ENCODE results near the gene UNKL. TPM values are rescaled to one million over a fixed set of nuclear protein-coding genes. Genes with fewer than 3 reads are reported as not detected.

The UNKL gene
- total and polyA plus RNA-seq, 2 of the 8 experiments (the other 6 are each of a cell fraction or from before 2014, with no cell fraction given): 25.1 to 31.8 TPM

- TF ChIP-seq USF2 (IDR thresholded peaks at IDR 0.05; ENCODE audit: low read length): no peak
- TF ChIP-seq JUND (IDR thresholded peaks at IDR 0.05; ENCODE audit: low read length): no peak
- TF ChIP-seq GTF2F1 (IDR thresholded peaks at IDR 0.05; ENCODE audit: borderline replicate concordance, low read depth, low read length): no peak
- TF ChIP-seq TAF7 (optimal IDR thresholded peaks at IDR 0.05; ENCODE audit: borderline replicate concordance, low read depth, low read length): no peak
- TF ChIP-seq KDM1A (IDR thresholded peaks at IDR 0.05; ENCODE audit: borderline replicate concordance, low read length): no peak
These were observed 32.0 kb upstream of the UNKL start (continued) for GRCh38 chr16:1446296-1447080.
